ENCODE data around the gene RAI1.

The RAI1 gene

DNA sequence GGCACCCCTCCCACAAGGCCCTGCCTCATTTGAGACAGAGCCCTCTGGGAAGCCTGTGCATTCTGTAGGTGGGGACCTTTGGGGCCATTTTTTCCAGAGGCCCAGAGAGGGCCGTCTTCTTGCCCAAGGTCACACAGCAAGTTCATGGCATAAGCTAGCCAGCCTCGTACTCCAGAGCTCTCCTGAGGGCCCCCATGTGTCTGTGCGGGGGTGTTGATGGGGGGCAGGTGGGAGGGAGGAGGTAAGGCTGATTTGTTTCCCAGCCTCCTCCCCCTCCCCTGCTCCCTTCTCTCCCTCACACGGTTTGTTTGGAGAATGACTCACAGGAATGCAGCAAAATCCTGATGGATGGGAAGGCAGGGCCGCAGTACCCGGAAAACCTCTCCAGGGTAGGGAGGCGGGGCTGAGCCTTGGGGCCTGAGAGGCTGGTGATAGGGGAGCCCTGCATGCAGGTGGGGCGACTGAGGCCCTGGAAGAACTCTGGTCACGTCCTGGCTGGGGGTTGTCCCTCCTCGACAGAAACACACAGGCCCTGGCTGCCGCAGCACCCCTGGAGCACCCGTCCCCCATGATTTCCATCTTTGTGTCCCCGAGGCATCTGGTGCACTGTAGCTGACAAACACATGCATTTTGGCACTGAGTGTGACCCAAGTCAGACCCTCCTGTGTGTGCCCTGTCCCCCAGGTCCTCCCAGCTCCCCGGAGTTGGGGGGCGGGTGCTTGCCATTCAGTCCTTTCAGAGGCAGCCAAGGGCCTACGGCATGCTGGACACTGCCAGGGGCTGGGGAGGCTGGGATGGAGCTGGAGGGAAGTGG lies 29.7 kb downstream of the RAI1 start:
- in situ Hi-C loops (cut with MboI; ENCODE audit: low sequenced_read_pairs): no loop called here

DNA sequence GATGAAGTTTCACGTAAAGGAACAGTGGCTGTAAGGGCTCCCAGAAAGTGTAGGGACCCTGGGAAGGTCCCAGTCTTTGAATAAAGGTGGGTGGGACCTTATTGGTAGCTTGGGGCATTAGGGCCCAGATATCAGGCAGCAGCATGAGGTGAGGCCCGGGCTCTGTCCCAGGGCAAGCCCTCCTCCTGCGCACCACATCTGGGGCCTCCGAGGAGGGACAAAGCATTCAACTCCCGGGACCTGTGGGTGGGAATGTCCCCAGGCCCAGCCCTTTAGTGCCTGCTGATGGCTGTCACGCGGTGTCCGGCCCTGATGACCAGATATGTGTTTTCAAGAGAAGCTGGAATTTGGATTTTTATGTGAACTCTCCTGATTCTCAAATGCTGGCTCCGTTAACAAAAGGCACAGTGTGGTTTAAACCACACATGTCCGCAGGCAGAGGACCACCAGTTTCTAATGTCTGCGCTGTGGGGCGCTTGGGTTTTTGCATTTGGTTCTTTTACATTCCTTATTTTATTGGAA lies 30.4 kb downstream of the RAI1 start:
- in situ Hi-C loops (cut with MboI; ENCODE audit: low sequenced_read_pairs): no loop called here

DNA sequence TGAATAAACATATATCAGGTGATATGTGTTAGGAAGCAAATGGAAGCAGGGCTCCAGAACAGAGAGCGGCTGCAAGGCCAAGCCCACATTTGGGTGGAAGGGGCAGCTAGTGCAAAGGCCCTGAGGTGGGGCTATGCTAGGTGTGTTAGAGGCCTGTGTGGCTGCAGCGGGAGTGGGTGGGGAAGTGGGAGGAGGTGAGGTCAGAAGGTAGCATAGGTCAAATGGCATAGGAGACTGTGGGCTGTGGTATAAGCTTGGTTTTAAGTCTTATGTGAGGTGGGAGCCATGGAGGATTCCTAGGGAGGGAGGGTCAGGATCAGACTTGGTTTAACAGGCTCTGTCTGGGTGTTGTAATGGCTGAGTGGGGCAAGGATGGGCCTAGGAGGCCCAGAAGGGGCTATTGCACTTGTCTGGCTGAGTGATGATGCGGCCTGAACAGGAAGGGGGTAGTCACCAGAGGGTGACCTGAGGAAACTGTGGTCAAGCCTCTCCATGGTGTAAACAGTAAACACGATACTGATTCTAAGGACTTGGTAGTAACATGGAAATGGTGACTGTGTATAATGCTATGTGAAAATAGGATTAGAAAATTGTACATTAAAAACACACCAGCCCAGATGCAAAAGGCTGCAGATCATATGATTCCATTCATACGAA lies 31.1 kb downstream of the RAI1 start:
- in situ Hi-C loops (cut with MboI; ENCODE audit: low sequenced_read_pairs): no loop called here

GRCh38 chr17:17713839-17714238 lies 32.6 kb downstream of the RAI1 start:
- in situ Hi-C loops (cut with MboI; ENCODE audit: low sequenced_read_pairs): no loop called here

DNA sequence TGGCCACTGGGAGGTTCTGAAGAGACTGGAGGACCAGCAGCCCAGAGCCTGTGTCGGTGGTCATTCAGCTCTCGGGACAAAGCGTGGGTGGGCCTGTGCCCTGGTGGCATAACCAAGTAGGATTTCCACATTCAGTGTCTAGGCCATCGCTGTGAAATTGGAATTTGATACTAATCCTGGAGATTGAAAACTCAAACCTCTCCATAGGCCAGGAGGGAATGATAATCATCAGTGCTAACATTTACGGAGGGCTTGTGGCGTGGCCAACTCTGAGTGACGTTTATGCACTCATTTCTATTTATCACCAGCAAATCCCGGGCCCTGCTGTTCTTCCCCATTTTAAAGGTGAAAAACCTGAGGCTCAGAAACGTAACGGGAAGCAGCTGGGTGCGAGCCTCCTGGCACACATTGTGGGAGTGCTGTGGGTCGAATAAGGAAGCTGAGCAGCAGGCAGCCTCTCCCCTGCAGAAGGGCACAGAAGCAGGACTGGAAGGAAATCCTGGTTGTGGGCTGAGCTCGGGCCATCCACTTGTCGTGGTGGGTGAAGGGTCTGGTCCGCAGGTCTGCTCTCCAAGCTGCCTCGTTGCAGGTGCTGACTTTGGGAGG lies 33.1 kb downstream of the RAI1 start:
- in situ Hi-C loops (cut with MboI; ENCODE audit: low sequenced_read_pairs): no loop called here

DNA sequence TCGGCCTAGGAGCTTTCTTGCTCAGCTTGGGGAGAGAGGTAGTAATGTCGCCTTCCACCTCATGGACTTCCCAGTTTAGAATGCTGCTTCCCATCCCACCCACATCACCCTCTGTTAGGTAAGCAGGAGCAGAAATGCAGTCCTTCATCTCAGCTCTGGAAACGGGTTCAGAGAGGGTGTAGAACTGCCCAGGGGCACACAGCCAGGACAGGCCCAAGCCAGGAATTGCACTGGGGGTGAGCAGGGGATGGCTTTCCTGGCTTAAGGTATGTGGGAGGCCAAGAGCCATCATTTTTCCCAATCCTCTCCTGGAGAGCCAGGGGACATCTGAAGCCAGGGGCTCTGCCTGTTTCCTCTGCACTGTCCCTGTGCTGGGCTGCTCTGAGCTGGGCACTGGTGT lies 33.6 kb downstream of the RAI1 start:
- in situ Hi-C loops (cut with MboI; ENCODE audit: low sequenced_read_pairs): no loop called here

DNA sequence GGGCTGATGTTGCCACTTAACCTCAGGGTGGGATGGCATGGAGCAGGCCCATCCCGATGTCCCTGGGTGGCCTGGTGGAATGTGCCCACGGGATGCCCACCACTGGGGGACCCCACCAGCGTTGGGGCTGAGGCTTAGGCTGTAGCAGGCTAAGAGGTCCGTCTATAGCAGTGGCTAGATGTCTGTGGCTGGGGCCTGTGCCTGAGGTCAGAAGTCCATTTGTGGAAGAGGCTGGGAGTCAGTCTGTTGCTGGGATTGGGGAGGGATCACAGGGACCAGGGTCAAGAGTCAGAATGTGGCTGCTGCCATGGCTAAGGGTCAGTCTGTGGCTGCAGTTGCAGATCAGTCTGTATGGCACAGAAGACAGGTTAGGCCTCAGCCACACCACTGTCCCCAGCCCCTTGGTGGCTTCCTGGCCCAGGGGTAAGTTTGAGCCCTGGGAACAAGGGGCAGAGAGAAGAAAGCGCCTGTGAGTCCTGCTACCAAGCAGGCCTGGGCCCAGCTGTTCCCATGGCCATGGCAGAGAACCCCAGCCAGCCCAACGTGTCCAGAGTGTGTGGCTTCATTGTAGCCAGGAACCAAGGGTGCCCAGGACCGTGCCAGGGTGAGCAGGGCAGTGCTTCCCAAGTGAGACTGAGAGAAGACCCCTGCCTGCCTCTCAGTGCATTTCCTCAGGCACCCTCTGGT lies 35.7 kb downstream of the RAI1 start:
- in situ Hi-C loops (cut with MboI; ENCODE audit: low sequenced_read_pairs): no loop called here

GRCh38 chr17:17718251-17718650 lies 37.0 kb downstream of the RAI1 start:
- in situ Hi-C loops (cut with MboI; ENCODE audit: low sequenced_read_pairs): no loop called here

DNA sequence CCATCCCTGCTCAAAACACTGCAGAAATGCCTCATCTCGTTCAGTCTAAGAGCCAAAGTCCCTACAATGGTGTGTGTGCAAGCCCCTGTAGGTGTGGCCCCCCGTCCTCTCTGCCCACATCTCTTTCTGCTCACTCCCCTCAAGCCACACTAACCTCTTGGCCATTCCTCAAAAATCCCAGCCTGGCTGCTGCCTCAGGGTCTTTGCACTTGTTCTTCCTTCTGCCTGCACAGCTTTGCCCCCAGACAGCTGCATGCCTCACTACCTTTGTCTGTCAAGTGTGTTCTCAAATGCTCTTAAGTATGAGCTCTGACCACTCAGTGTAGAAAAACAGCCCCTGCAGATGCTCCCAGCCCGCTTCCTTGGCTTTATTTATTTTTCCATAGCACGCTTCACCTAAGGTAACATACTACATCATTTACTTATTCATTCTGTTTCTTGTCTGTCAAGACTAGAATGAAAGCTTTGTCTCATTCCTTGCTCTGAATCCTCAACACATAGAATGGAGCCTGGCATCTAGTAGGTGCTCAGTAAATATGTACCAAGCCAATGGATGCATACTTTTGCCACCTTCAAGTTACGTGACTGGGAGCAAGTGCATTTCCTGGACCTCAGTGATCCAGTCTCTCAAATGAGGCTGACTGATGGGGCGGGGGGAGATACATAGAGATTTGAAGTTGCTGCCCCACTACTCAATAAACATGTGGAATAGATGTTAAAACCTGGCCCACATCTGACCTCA lies 38.1 kb downstream of the RAI1 start:
- in situ Hi-C loops (cut with MboI; ENCODE audit: low sequenced_read_pairs): no loop called here

DNA sequence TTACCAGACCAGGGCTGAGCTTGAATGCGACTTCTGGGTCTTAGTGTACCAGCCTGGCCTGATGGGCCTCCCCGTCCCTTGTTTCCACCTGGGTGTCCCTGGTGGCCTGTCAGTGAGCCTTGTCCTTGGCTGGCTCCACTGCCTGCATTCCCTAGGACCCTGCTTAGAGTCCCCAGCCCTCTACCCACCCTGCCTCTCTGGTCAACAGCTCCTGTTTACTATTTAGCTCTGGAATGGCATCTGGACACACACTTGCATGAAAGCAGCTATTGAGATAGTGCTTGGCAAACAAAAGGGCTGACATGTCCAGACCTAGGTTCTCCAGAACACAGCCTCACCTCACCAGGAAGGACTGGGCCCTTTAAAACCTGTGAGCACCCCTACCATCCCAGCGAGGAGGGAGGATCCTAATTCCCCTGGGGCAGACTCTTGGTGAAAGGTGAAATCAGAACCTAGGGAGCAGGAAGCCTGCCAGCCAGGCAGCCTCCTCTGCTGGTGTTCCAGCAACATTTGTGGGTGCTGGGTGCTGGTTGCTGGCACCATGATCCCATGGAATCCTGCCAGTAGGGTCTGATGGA lies 38.8 kb downstream of the RAI1 start:
- in situ Hi-C loops (cut with MboI; ENCODE audit: low sequenced_read_pairs): no loop called here

GRCh38 chr17:17721140-17721668 lies 39.9 kb downstream of the RAI1 start:
- in situ Hi-C loops (cut with MboI; ENCODE audit: low sequenced_read_pairs): no loop called here

DNA sequence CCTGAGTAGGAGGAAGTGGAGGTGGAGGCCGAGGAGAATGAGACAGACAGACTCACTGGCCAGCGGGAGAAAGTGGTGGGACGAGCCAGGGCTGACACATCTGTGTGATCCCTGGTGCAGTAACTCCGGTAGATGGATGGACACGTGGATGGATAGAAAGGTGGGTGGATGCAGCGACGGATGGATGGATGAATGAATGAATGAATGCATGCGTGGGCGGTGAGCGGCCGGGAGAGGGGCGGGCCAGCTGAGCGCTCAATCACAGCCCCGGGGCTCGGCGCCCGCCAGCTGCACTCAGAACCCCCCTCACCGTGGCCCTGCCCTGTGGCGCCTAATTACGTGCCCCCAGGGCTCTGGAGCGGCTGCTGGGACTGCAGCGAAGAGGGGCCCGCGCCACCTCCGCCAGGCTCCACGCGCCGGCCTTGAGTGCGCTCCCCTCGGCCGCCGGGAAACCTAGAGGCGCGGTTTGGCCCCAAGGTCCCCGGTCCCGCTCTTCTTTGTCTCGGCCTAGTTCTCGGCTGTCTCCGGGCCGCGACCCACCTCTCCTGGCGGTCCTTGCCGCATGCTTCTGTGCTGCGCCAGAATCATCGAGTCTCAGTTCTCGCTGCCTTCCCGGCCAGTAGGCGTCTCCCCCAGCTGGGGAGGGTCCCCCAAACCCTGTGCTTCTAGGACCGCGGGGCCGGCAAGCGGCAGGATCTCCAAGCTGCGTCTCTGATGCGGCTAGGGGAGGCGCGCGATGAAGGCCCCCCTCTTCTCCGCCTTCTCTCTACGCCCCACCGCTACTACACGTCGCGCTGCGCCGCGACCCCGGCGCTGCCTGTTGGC lies 41.0 kb downstream of the RAI1 start:
- in situ Hi-C loops (cut with MboI; ENCODE audit: low sequenced_read_pairs): no loop called here

GRCh38 chr17:17722906-17723353 lies 41.7 kb downstream of the RAI1 start:
- in situ Hi-C loops (cut with MboI; ENCODE audit: low sequenced_read_pairs): no loop called here

DNA sequence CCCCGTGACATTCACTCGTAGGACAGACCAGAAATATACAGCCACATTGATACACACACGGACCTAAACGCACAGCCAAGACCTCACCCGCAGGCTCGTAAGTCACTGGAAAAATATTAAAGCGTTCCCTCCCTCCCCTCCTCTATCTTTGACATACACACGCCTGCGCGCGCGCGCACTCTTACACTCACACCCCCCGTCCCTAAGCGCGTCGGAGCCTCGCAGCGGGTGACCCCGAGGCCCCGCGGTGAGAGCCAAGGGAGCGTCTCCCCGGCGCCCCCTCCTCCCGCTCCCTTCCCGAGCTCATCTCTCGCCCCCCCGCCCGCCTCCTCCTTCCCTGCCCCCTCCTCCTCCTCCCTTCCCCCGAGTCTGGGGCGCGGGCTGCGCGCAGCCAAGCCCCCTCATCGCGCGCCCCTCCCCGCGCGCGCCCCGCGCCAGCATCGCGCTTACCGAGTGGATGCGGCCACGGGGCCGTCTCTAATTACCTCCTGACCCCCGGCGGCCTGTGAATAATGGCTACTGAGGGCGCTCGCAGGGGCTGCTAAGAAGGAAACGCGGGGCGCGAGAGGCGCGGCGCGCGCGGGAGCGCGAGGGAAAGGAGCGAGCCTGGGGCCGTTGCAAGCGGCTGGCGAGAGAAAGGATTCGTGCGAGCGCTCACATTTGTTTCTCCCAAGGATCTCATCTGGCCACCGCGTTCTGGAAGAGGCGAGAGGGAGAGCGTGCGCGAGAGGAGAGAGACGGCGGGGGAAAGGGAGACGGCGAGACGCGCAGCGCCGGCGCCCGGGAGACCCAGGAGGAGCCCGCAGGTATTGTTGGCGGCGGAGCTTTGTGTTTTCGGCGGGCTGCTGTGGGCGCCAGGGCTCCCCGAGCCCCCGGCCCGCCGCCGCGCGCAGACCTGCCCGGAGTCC lies 42.4 kb downstream of the RAI1 start:
- in situ Hi-C loops (cut with MboI; ENCODE audit: low sequenced_read_pairs): no loop called here

GRCh38 chr17:17724307-17725010 lies 43.2 kb downstream of the RAI1 start:
- in situ Hi-C loops (cut with MboI; ENCODE audit: low sequenced_read_pairs): no loop called here

- in situ Hi-C loops (cut with MboI; ENCODE audit: low sequenced_read_pairs): no loop called here
Measured at GRCh38 chr17:17725011-17725751, 43.9 kb downstream of the RAI1 start.
